ENCODE data around the gene S100A10.

Gene S100A10

DNA sequence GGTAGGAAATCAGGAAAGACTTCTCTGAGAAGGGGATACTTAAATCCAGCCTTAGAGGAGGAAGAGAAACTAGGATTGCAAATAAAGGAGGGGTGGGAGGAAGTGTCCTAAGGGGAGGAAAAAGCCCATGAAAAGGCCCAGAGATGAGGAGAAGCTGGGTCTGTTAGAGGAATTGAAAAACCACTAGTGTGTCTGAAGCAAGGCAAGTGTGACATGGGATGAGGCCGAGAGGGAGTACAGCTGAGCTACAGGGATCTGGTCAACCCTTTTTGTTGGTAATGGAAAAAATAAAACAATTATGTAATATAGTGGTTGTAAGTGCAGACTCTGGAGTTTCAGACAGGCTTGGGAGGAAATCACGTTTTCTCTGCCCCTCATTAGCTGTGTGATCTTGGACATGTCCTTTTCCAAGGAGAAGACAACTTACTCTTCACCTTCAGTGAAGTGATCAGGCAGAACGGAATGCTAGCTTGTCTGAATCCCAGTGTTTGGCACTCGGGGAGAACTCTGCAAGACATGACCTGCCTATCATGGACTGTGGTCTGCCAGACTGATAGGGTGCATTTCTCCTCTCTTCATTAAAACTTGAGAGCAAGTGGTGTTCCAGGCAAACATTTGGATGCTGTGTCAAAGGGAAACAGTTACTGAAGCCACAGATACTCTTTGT is 7.4 kb upstream of the S100A10 start:
- Histone ChIP-seq H3K4me3 (IDR thresholded peaks at IDR 0.05; ENCODE audit: insufficient read depth, low read depth, low read length) (no peak overlapping the region), H3K9ac (no peak overlapping the region), H3K4me1 (ENCODE audit: low read depth, poor library complexity, severe bottlenecking) (peaks cover 26% of the 10 kb centered on the region), H3K4me2 (no peak overlapping the region), H4K20me1 (ENCODE audit: insufficient read depth) (no peaks in the 10 kb centered on the region), H3K79me2 (ENCODE audit: insufficient read depth, low read depth) (no peaks in the 10 kb centered on the region), H3K27me3 (ENCODE audit: insufficient read depth, low read depth) (no peaks in the 10 kb centered on the region), H3K27ac (no peak overlapping the region), H2AFZ (ENCODE audit: low read depth) (peak overlapping the region; percentile 27; the same call in 1 of the 2 replicates), H3K36me3 (ENCODE audit: insufficient read depth) (no peaks in the 10 kb centered on the region)
- TF ChIP-seq, protein P1, sequence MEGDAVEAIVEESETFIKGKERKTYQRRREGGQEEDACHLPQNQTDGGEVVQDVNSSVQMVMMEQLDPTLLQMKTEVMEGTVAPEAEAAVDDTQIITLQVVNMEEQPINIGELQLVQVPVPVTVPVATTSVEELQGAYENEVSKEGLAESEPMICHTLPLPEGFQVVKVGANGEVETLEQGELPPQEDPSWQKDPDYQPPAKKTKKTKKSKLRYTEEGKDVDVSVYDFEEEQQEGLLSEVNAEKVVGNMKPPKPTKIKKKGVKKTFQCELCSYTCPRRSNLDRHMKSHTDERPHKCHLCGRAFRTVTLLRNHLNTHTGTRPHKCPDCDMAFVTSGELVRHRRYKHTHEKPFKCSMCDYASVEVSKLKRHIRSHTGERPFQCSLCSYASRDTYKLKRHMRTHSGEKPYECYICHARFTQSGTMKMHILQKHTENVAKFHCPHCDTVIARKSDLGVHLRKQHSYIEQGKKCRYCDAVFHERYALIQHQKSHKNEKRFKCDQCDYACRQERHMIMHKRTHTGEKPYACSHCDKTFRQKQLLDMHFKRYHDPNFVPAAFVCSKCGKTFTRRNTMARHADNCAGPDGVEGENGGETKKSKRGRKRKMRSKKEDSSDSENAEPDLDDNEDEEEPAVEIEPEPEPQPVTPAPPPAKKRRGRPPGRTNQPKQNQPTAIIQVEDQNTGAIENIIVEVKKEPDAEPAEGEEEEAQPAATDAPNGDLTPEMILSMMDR (conservative IDR thresholded peaks at IDR 0.05; ENCODE audit: low read depth, low read length): no peak

DNA sequence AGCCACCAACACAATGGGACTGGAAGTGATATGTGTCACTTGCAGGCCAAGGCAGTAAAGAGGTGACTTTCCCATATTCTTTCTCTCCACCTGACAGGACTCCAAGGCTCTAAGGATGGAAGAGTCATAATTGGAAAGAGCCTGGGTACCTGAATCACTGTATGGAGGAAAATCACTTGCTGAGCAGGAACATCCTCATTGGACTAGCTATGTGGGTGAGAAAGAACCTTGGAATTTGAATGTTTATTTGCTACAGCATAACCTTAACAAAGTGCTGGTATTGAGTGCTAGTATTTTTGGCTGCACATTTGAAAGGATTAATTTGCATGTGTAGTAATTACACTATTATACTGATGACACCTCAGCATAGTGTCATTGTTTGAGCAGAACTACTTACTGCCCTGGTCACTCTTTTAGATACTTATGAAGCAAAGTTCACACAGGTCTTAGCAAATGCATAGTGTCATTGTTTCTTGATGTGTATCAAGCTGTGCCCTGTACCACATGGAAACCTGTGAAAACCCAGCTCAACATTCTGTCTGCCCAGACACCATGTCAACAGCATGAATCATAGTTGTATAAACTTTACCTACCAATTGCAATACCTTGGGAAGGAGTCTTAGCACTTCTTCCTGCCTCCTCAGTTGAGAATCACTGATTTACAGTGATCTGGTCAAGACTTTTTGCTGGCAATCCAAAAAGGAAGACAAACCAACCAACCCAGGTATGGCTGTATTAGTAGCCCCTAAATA is 5.1 kb upstream of the S100A10 start:
- no peaks in the 10 kb centered on the region for H3K79me2 ChIP-seq (ENCODE audit: insufficient read depth, low read depth)
- no peaks in the 10 kb centered on the region for H3K36me3 ChIP-seq (ENCODE audit: insufficient read depth)
- no peak overlapping the region for H3K4me2 ChIP-seq
- no peaks in the 10 kb centered on the region for H4K20me1 ChIP-seq (ENCODE audit: insufficient read depth)
- peaks cover 37% of the 10 kb centered on the region for H3K4me1 ChIP-seq (ENCODE audit: low read depth, poor library complexity, severe bottlenecking)
- TF ChIP-seq, protein P1 (conservative IDR thresholded peaks at IDR 0.05; ENCODE audit: low read depth, low read length): no peak
- no peak overlapping the region for H2AFZ ChIP-seq (ENCODE audit: low read depth)
- H3K27ac ChIP-seq: no peak overlapping the region
- H3K27me3 ChIP-seq (ENCODE audit: insufficient read depth, low read depth): no peaks in the 10 kb centered on the region
- H3K4me3 ChIP-seq (IDR thresholded peaks at IDR 0.05; ENCODE audit: insufficient read depth, low read depth, low read length): no peak overlapping the region
- H3K9ac ChIP-seq: no peak overlapping the region

DNA sequence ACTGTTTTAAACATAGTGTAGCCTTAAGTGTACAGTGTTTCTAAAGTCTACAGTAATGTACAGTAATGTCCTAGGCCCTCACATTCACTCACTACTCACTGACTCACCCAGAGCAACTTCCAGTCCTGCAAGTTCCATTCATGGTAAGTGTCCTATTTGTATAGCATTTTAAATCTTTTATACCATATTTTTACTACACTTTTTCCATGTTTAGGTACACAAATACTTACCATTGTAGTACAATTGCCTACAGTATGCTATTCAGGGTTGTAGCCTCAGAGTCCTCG is 3.6 kb upstream of the S100A10 start:
- Histone ChIP-seq H3K4me2 (no peak overlapping the region), H3K36me3 (ENCODE audit: insufficient read depth) (no peaks in the 10 kb centered on the region), H4K20me1 (ENCODE audit: insufficient read depth) (no peaks in the 10 kb centered on the region), H3K27me3 (ENCODE audit: insufficient read depth, low read depth) (no peaks in the 10 kb centered on the region), H3K4me3 (IDR thresholded peaks at IDR 0.05; ENCODE audit: insufficient read depth, low read depth, low read length) (no peak overlapping the region), H2AFZ (ENCODE audit: low read depth) (no peak overlapping the region), H3K27ac (no peak overlapping the region), H3K9ac (no peak overlapping the region), H3K79me2 (ENCODE audit: insufficient read depth, low read depth) (no peaks in the 10 kb centered on the region), H3K4me1 (ENCODE audit: low read depth, poor library complexity, severe bottlenecking) (peaks cover 35% of the 10 kb centered on the region)
- TF ChIP-seq, protein P1 (conservative IDR thresholded peaks at IDR 0.05; ENCODE audit: low read depth, low read length): no peak

DNA sequence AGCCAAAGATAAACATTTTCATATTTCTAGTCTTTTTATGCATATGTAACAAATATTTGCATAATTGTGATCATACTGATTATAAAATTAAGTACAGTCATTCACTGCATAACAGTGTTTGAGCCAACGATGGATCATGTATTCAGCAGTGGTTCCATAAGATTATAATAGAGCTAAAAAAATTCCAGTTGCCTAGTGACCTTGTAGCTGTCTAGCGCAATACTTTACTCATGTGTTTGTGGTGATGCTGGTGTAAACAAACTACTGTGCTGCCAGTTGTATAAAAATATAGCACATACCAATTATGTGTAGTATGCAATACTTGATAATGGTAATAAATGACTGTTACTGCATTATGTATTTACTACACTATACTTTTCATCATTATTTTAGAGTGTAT is 2.1 kb upstream of the S100A10 start:
- Histone ChIP-seq H3K27ac (no peak overlapping the region), H3K27me3 (ENCODE audit: insufficient read depth, low read depth) (no peaks in the 10 kb centered on the region), H3K4me1 (ENCODE audit: low read depth, poor library complexity, severe bottlenecking) (peaks cover 20% of the 10 kb centered on the region), H3K4me2 (no peak overlapping the region), H3K79me2 (ENCODE audit: insufficient read depth, low read depth) (no peaks in the 10 kb centered on the region), H2AFZ (ENCODE audit: low read depth) (no peak overlapping the region), H3K36me3 (ENCODE audit: insufficient read depth) (no peaks in the 10 kb centered on the region), H3K9ac (no peak overlapping the region), H3K4me3 (IDR thresholded peaks at IDR 0.05; ENCODE audit: insufficient read depth, low read depth, low read length) (no peak overlapping the region), H4K20me1 (ENCODE audit: insufficient read depth) (no peaks in the 10 kb centered on the region)
- TF ChIP-seq, protein P1 (conservative IDR thresholded peaks at IDR 0.05; ENCODE audit: low read depth, low read length): no peak

Measured in KMS-11 (cell line).